C4-2B (cell line): ENCODE data around the gene PARK7.

Experiments used
- CTCF ChIP-seq: fragments of 450-650 bp; conservative IDR thresholded peaks from 2 replicates; pipeline ENCODE4 v1.5.1; 2017; ENCODE audit warnings: mild to moderate bottlenecking
- ZFX ChIP-seq: fragments of 450-650 bp; IDR thresholded peaks from 2 replicates; pipeline ENCODE4 v1.6.1; 2017

- TF ChIP-seq CTCF, result no peak
- TF ChIP-seq ZFX, result no peak
Measured at GRCh38 chr1:7964476-7964875, 3.0 kb downstream of the PARK7 start.
